ENCODE data around the gene HIF1AN.
A peak's percentile ranks its signal among the peaks of the same experiment; 100 is the strongest.

Gene HIF1AN

DNA sequence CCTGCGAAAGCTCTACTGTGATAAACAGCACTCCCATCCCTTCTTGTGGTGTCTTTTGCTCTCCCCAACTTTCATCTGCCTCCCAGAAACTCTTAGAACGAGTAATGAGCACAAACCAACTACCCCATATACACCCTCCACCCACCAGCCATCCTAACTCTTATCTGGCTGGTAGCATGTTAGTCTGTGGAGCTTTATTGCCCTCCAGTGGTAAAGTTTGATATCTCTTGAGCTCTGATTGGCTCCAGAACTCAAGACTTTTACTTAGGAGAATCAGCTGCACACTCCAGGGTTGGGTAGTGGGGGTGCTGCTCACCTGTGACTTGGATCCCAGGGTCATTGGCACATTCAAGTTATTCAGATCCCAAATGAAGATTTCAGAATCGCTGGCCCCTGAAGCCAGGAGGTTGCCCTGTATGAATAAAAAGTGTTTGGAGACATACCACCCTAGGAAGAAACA is 27.0 kb upstream of the HIF1AN start:
- peaks cover 6% of the 10 kb centered on the region for H3K36me3 ChIP-seq (ENCODE audit: insufficient read depth, low read length)
- H3K27me3 ChIP-seq (ENCODE audit: insufficient read depth, low read length) = no peaks in the 10 kb centered on the region
- peaks cover 25% of the 10 kb centered on the region for H3K4me1 ChIP-seq (ENCODE audit: insufficient read depth, low read length)
- no peak overlapping the region for H3K4me3 ChIP-seq (ENCODE audit: low read length)
- no peaks in the 10 kb centered on the region for H3K9me3 ChIP-seq (ENCODE audit: low read length)
- no peak overlapping the region for H2AFZ ChIP-seq (ENCODE audit: low read depth, low read length)

DNA sequence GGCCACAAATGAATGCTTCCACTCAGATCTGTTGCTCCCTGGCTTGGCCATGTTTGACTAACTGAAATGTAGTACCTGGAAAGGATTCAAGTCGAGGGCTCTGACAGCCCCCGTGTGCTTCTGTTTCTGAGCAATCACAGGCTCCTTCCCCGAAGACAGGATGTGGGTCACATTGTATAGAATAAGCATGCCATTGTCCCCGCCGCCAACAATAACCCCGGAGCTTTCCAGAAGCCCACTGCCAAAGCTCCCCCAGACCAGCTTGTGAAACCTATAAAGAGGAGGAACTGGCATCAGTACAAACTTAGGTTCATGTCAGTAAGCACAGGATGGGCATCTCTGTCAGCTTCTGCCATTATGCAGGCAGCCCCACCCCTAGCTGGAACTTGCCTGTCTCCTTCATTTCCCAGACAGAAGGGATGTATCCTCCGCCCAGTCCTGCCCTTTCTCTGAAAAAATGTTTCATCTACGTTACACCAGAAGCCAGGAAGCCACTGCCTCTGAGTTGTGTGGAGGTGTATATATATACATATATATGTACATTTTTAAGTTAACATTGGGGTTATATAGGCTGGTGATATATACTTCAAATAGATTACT is 26.4 kb upstream of the HIF1AN start:
- Histone ChIP-seq H3K4me1 (ENCODE audit: insufficient read depth, low read length) (peaks cover 19% of the 10 kb centered on the region), H2AFZ (ENCODE audit: low read depth, low read length) (no peak overlapping the region), H3K9me3 (ENCODE audit: low read length) (no peaks in the 10 kb centered on the region), H3K27me3 (ENCODE audit: insufficient read depth, low read length) (no peaks in the 10 kb centered on the region), H3K36me3 (ENCODE audit: insufficient read depth, low read length) (peaks cover 6% of the 10 kb centered on the region), H3K4me3 (ENCODE audit: low read length) (no peak overlapping the region)

GRCh38 chr10:100510533-100511308 is 25.0 kb upstream of the HIF1AN start:
- no peaks in the 10 kb centered on the region for H3K9me3 ChIP-seq (ENCODE audit: low read length)
- H3K27me3 ChIP-seq (ENCODE audit: insufficient read depth, low read length) = no peaks in the 10 kb centered on the region

DNA sequence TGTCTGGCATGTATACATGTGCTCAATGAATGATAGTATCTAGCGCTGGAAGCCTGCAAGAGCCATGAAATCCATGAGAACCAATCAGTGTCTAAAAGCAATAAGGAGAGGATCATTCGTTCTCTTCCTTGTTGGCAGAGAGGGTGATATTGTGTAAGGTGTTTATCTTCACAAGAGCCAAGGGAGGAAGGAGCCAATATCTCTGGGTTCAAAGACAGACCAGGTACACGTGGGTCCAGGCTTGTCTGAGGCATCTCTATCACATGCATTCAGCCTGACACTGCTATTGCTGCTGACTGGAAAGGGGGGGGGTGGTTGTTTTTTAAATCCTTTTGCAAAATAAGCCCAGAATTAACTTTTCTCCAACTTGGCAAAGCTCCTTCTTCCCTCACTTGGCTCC is 20.1 kb upstream of the HIF1AN start:
- no peak overlapping the region for H3K4me3 ChIP-seq (ENCODE audit: low read length)
- H2AFZ ChIP-seq (ENCODE audit: low read depth, low read length) = no peak overlapping the region
- no peaks in the 10 kb centered on the region for H3K27me3 ChIP-seq (ENCODE audit: insufficient read depth, low read length)
- no peaks in the 10 kb centered on the region for H3K36me3 ChIP-seq (ENCODE audit: insufficient read depth, low read length)
- no peaks in the 10 kb centered on the region for H3K9me3 ChIP-seq (ENCODE audit: low read length)
- no peaks in the 10 kb centered on the region for H3K4me1 ChIP-seq (ENCODE audit: insufficient read depth, low read length)

More at GRCh38 chr10:100510533-100511308, 25.0 kb upstream of the HIF1AN start:
- no peak overlapping the region for H2AFZ ChIP-seq (ENCODE audit: low read depth, low read length)
- H3K4me1 ChIP-seq (ENCODE audit: insufficient read depth, low read length) = peaks cover 7% of the 10 kb centered on the region
- H3K36me3 ChIP-seq (ENCODE audit: insufficient read depth, low read length) = peaks cover 6% of the 10 kb centered on the region
- no peak overlapping the region for H3K4me3 ChIP-seq (ENCODE audit: low read length)

DNA sequence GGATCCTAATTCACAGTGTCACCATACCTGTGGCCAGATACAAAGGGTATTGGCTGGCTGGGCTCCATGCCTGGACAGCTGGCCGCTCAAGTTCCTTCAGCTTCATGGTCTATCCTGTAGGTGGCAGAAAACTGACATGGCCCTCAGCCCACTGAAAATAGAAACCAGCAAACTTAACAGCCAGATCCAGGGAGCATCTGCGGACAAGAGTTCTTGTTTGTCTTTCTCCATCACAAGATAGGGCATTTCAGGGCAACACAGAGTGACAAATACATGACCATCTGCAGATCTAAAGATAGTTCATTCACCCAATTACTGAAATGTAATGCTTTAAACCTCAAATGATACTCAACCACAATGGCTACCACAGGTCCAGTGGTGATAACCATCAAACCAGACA is 18.9 kb upstream of the HIF1AN start:
- H2AFZ ChIP-seq (ENCODE audit: low read depth, low read length) = no peak overlapping the region
- no peaks in the 10 kb centered on the region for H3K36me3 ChIP-seq (ENCODE audit: insufficient read depth, low read length)
- H3K9me3 ChIP-seq (ENCODE audit: low read length) = no peaks in the 10 kb centered on the region
- H3K4me1 ChIP-seq (ENCODE audit: insufficient read depth, low read length) = no peaks in the 10 kb centered on the region
- H3K4me3 ChIP-seq (ENCODE audit: low read length) = no peak overlapping the region
- H3K27me3 ChIP-seq (ENCODE audit: insufficient read depth, low read length) = no peaks in the 10 kb centered on the region

- peaks cover 6% of the 10 kb centered on the region for H3K36me3 ChIP-seq (ENCODE audit: insufficient read depth, low read length)
- H3K4me3 ChIP-seq (ENCODE audit: low read length) = peak overlapping the region; percentile 41
- no peaks in the 10 kb centered on the region for H3K9me3 ChIP-seq (ENCODE audit: low read length)
- H3K27me3 ChIP-seq (ENCODE audit: insufficient read depth, low read length) = no peaks in the 10 kb centered on the region
- H2AFZ ChIP-seq (ENCODE audit: low read depth, low read length) = no peak overlapping the region
- no peaks in the 10 kb centered on the region for H3K4me1 ChIP-seq (ENCODE audit: insufficient read depth, low read length)
Measured at GRCh38 chr10:100518761-100519241, 16.9 kb upstream of the HIF1AN start.

- Histone ChIP-seq H3K27me3 (ENCODE audit: insufficient read depth, low read length) (no peaks in the 10 kb centered on the region), H3K9me3 (ENCODE audit: low read length) (no peaks in the 10 kb centered on the region), H3K4me3 (ENCODE audit: low read length) (peak within 1 kb of the TSS; percentile 41), H3K36me3 (ENCODE audit: insufficient read depth, low read length) (peaks cover 13% of the 10 kb centered on the region), H3K4me1 (ENCODE audit: insufficient read depth, low read length) (no peaks in the 10 kb centered on the region), H2AFZ (ENCODE audit: low read depth, low read length) (peak within 1 kb of the TSS; percentile 1)
Measured at GRCh38 chr10:100519311-100520051, 16.3 kb upstream of the HIF1AN start, which contains the start of gene SEC31B. TSS of gene SEC31B (minus strand) at chr10:100519861. CDS start at chr10:100516952, 2,909 bp downstream.

GRCh38 chr10:100520811-100521210 is 14.9 kb upstream of the HIF1AN start:
- peaks cover 25% of the 10 kb centered on the region for H3K36me3 ChIP-seq (ENCODE audit: insufficient read depth, low read length)
- H3K9me3 ChIP-seq (ENCODE audit: low read length) = no peaks in the 10 kb centered on the region
- H2AFZ ChIP-seq (ENCODE audit: low read depth, low read length) = no peak overlapping the region
- no peaks in the 10 kb centered on the region for H3K27me3 ChIP-seq (ENCODE audit: insufficient read depth, low read length)
- no peaks in the 10 kb centered on the region for H3K4me1 ChIP-seq (ENCODE audit: insufficient read depth, low read length)
- no peak overlapping the region for H3K4me3 ChIP-seq (ENCODE audit: low read length)

- Histone ChIP-seq H2AFZ (ENCODE audit: low read depth, low read length) (no peak overlapping the region), H3K4me3 (ENCODE audit: low read length) (no peak overlapping the region), H3K36me3 (ENCODE audit: insufficient read depth, low read length) (peaks cover 37% of the 10 kb centered on the region), H3K9me3 (ENCODE audit: low read length) (no peaks in the 10 kb centered on the region), H3K4me1 (ENCODE audit: insufficient read depth, low read length) (no peaks in the 10 kb centered on the region), H3K27me3 (ENCODE audit: insufficient read depth, low read length) (no peaks in the 10 kb centered on the region)
Measured at GRCh38 chr10:100522107-100522801, 13.5 kb upstream of the HIF1AN start.

DNA sequence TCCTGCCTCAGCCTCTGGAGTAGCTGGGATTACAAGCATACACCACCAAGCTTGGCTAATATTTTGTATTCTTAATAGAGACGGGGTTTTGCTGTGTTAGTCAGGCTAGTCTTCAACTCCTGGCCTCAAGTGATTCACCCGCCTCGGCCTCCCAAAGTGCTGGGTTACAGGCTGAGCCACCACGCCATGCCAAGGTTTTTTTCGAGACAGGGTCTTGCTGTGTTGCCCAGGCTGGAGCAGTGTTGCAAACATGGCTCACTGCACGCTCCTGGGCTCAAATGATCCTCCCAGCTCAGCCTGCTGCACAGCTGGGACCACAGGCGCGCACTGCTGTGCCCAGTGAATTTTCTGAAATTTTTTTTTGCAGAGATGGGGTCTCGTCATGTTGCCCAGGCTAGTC is 12.8 kb upstream of the HIF1AN start:
- H3K4me1 ChIP-seq (ENCODE audit: insufficient read depth, low read length) = no peaks in the 10 kb centered on the region
- peaks cover 37% of the 10 kb centered on the region for H3K36me3 ChIP-seq (ENCODE audit: insufficient read depth, low read length)
- no peaks in the 10 kb centered on the region for H3K9me3 ChIP-seq (ENCODE audit: low read length)
- no peak overlapping the region for H3K4me3 ChIP-seq (ENCODE audit: low read length)
- no peak overlapping the region for H2AFZ ChIP-seq (ENCODE audit: low read depth, low read length)
- no peaks in the 10 kb centered on the region for H3K27me3 ChIP-seq (ENCODE audit: insufficient read depth, low read length)

- no peaks in the 10 kb centered on the region for H3K9me3 ChIP-seq (ENCODE audit: low read length)
- no peak overlapping the region for H2AFZ ChIP-seq (ENCODE audit: low read depth, low read length)
- no peaks in the 10 kb centered on the region for H3K27me3 ChIP-seq (ENCODE audit: insufficient read depth, low read length)
- H3K36me3 ChIP-seq (ENCODE audit: insufficient read depth, low read length) = peaks cover 37% of the 10 kb centered on the region
- H3K4me3 ChIP-seq (ENCODE audit: low read length) = no peak overlapping the region
- H3K4me1 ChIP-seq (ENCODE audit: insufficient read depth, low read length) = peaks cover 11% of the 10 kb centered on the region
Measured at GRCh38 chr10:100524206-100524605, 11.5 kb upstream of the HIF1AN start.

DNA sequence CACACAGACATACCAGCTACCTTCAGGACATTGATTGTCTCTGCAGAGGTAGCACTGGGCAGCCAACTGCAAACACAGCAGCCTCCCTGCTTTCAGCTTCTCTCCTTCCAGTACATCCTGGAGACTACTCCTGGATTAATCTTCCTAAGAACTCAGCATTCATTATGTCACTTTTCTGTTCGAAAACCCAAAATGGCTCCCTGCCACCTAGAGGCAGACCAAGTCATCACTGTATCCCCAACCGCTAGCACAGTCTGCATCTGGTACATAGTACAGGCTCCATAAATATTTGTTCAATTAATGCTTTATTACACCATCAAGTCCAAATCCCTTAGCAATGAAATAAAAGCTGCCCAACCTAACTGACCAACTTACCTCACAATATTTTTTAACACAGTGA is 11.1 kb upstream of the HIF1AN start:
- Histone ChIP-seq H3K4me1 (ENCODE audit: insufficient read depth, low read length) (peaks cover 12% of the 10 kb centered on the region), H3K9me3 (ENCODE audit: low read length) (no peaks in the 10 kb centered on the region), H2AFZ (ENCODE audit: low read depth, low read length) (no peak overlapping the region), H3K4me3 (ENCODE audit: low read length) (no peak overlapping the region), H3K27me3 (ENCODE audit: insufficient read depth, low read length) (no peaks in the 10 kb centered on the region), H3K36me3 (ENCODE audit: insufficient read depth, low read length) (peaks cover 37% of the 10 kb centered on the region)

Data from neuron (in vitro differentiated cells).